Bronchial epithelial cell (primary cell): Measurements from ENCODE around the gene SGPP1. TPM values are rescaled to one million over a fixed set of nuclear protein-coding genes. Genes with fewer than 3 reads are reported as not detected.
"Not testable (repeated sequence)": the region's sequence is repeated elsewhere in the genome, so short reads cannot be mapped to it uniquely, and the experiment has no call there.

ENCODE experiments used
- DNase-seq: peaks from one replicate; pipeline ENCODE4 v3.0.0-alpha.2; 2010; ENCODE audit warnings: low read depth
- FAIRE-seq: peaks from 2 replicates; lab custom pipeline; 2011; peaks lifted over from hg19 to GRCh38; lab: Jason Lieb, UNC
- H3K27me3 ChIP-seq: 2 replicates; pipeline ENCODE4 v1.5.1; 2011; ENCODE audit warnings: low read length; ENCODE audit not compliant: control insufficient read depth, insufficient read depth
- H3K36me3 ChIP-seq: 2 replicates; pipeline ENCODE4 v1.5.1; 2011; ENCODE audit warnings: low read length; ENCODE audit not compliant: control insufficient read depth, insufficient read depth
- H3K4me3 ChIP-seq: 2 replicates; pipeline ENCODE4 v1.5.1; 2011; ENCODE audit warnings: mild to moderate bottlenecking, low read depth, low read length, control low read depth
- CTCF ChIP-seq: IDR thresholded peaks from 2 replicates; pipeline ENCODE4 v1.5.1; 2011; ENCODE audit warnings: mild to moderate bottlenecking, moderate library complexity, low read length, control low read depth, inconsistent platforms; ENCODE audit not compliant: insufficient read depth, severe bottlenecking
- total RNA-seq: library from RNA; depleted of rRNA; stranded (reverse); fragments of >200 nt; gene quantifications from 2 replicates; pipeline ENCODE4 v1.2.1, GENCODE V29; 2014

The SGPP1 gene
- total RNA-seq, 1 donor from 2014 or later = 35.3 TPM

GRCh38 chr14:63662776-63663175 lies 65.1 kb downstream of the SGPP1 start:
- Histone ChIP-seq H3K4me3 (no peak overlapping the region), H3K36me3 (no peaks in the 10 kb centered on the region), H3K27me3 (no peaks in the 10 kb centered on the region)
- no peak for DNase-seq
- no peak for FAIRE-seq
- TF ChIP-seq CTCF = no peak

GRCh38 chr14:63661881-63662280 lies 66.0 kb downstream of the SGPP1 start:
- not testable (repeated sequence) for H3K27me3 ChIP-seq, H3K36me3 ChIP-seq, DNase-seq, FAIRE-seq, H3K4me3 ChIP-seq

- Histone ChIP-seq H3K27me3 (no peaks in the 10 kb centered on the region), H3K36me3 (peaks cover 1% of the 10 kb centered on the region), H3K4me3 (no peak overlapping the region)
- no peak for TF ChIP-seq CTCF
- FAIRE-seq (no peak), DNase-seq (no peak)
These were observed 68.1 kb downstream of the SGPP1 start for GRCh38 chr14:63659726-63660125.

- FAIRE-seq (no peak), DNase-seq (no peak)
- no peak for TF ChIP-seq CTCF
- peaks cover 1% of the 10 kb centered on the region for H3K36me3 ChIP-seq
- no peaks in the 10 kb centered on the region for H3K27me3 ChIP-seq
- H3K4me3 ChIP-seq = no peak overlapping the region
These were observed 71.7 kb downstream of the SGPP1 start for GRCh38 chr14:63656194-63656593.

- no peak for TF ChIP-seq CTCF
- DNase-seq = no peak
- peaks cover 1% of the 10 kb centered on the region for H3K36me3 ChIP-seq
- no peak overlapping the region for H3K4me3 ChIP-seq
- FAIRE-seq = no peak
- H3K27me3 ChIP-seq = no peaks in the 10 kb centered on the region
These were observed 72.9 kb downstream of the SGPP1 start for GRCh38 chr14:63654936-63655335.

GRCh38 chr14:63654346-63654745 lies 73.5 kb downstream of the SGPP1 start:
- peaks cover 1% of the 10 kb centered on the region for H3K36me3 ChIP-seq
- DNase-seq (no peak), FAIRE-seq (no peak)
- H3K27me3 ChIP-seq = no peaks in the 10 kb centered on the region
- TF ChIP-seq CTCF = no peak
- no peak overlapping the region for H3K4me3 ChIP-seq
